HG03565 (cell line): ENCODE measurements around the gene CASKIN2.
"Not testable (repeated sequence)": the region's sequence is repeated elsewhere in the genome, so short reads cannot be mapped to it uniquely, and the experiment has no call there.

Experiments used
- ATAC-seq: cut with Tn5 transposase; IDR thresholded peaks from one replicate; pipeline ENCODE4 v1.9.1; 2021; ENCODE audit warnings: mild to moderate bottlenecking, moderate library complexity; ENCODE audit not compliant: unreplicated experiment

The CASKIN2 gene

DNA sequence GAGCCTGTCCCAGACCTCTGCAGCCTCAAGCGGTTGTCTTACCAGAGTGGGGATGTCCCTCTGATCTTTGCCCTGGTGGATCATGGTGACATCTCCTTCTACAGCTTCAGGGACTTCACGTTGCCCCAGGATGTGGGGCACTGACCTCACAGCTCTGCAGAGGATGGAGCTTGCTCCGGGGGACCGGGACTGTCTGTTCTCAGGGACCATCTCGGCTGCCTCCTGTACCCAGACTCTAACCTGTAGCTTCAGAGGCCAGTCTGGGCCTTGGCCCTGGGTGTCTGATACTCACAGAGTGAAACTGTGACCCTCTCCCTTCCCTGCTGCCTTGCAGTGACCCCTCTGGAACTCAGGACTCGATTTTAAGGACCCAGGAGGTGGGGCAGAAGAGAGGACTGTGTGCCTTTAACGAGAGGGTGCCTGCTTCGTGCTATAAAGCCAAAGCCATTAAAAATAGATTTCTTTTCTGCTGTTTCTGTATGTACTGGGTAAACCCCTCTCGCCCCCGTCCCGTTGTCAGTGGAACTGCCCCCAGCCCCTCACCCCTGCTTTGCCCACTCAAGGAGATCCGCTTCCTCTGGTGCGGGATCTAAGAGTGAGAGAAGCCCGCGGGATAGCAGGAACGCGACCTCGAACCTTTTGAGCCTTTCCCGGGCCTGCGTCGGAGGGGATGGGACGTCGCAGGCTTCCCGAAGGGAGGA is 9.1 kb upstream of the CASKIN2 start:
- ATAC-seq = no peak

DNA sequence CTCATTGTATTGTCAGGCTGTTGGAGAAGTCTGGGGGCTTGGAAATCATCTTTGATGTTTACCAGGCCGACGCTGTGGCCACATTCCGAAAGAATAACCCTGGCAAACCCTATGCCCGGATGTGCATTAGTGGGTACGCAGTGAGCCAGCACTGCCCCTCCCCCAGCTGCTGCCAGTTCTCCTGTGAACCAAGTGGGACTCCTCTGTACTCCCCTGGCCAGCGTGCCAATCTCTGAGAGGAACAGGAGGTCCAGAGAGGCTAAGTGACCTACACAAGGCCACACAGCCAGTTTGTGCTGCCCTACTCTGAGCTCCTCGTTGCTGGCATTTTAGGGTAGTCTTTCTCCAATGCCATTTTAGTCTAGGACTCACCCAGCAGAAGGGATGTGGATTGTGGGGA is 8.3 kb upstream of the CASKIN2 start:
- ATAC-seq = no peak

DNA sequence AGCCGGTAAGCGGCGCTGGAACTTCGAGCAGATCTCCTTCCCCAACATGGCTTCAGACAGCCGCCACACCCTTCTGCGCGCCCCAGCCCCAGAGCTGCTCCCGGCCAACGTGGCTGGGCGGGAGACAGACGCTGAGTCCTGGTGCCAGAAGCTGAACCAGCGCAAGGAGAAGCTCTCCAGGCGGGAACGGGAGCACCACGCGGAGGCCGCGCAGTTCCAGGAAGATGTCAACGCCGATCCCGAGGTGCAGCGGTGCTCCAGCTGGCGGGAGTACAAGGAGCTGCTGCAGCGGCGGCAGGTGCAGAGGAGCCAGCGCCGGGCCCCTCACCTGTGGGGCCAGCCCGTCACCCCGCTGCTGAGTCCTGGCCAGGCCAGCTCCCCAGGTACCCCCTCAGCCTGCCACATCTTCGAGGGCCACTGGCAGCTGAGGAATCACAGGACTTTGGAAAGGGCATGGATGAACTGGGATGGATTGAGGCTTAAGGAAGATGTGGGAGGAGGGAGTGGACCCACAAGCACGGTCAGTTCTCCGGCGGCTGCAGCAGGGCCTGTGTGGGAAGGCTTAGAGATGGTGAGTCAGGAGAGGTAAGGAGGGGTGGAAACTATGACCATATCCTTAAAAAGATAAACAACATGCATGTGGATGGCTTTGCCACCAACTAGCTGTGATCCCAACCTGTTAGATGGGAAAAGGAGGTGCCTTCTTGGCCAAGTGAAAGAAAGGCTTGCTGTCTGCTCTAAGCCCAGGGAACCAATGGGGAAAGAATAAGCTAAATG is 6.8 kb upstream of the CASKIN2 start:
- ATAC-seq = no peak

DNA sequence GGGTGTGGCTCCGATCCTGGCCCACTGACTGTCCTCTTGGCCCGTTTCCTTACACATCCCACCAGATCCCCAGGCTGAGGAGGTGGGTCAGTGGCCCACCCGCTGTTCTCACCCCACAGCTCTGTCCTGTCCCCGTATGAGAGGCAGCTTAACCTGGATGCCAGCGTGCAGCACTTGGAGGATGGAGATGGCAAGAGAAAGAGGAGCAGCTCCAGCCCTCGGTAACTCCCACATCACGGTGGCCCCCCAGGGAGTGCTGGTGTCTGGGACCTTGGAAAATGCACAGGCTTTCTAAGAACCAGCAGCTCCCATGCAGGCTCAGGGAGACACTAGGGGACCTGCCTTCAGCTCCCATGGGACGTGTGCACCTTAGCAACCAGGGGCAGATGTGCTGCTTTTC is 6.0 kb upstream of the CASKIN2 start:
- no peak for ATAC-seq

DNA sequence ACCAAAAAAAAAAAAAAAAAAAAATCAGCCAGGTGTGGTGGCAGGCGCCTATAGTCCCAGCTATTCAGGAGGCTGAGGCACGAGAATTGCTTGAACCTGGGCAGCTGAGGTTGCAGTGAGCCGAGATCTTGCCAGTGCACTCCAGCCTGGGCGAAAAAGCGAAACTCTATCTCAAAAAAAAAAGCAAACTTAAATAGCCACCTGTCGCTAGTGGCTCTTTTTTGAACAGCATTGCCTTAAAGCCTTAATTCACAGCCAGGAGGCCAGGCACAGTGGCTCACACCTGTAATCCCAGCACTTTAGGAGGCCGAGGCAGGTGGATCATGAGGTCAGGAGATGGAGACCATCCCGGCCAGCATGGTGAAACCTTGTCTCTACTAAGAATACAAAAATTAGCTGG is 5.1 kb upstream of the CASKIN2 start:
- not testable (repeated sequence) for ATAC-seq

DNA sequence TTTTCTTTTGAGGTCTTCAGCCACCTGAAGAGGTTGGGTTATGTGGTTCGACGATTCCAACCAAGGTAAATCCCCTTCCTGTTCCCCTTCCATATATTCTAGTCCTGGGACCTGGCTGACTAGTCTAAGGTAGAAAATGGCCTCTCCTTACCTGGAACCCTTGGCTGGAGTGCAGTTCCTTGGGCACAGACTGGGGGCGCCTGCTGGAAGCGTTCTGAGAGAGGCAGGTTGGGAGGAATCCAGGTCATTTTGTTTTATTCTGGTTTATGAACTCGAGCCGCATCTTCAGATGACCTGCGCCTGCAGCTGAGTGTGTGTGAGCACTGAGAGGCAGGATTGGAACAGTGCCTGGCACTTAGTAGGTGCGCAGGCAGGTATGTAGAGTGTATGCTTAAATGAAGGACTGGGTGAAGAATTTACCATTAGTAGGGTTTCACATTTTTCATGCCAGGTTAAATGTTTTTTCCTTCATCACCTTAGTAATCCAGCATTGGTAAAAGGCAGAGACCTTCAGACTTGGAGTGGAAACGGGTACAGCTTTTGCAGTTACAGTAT is 3.7 kb upstream of the CASKIN2 start:
- no peak for ATAC-seq

DNA sequence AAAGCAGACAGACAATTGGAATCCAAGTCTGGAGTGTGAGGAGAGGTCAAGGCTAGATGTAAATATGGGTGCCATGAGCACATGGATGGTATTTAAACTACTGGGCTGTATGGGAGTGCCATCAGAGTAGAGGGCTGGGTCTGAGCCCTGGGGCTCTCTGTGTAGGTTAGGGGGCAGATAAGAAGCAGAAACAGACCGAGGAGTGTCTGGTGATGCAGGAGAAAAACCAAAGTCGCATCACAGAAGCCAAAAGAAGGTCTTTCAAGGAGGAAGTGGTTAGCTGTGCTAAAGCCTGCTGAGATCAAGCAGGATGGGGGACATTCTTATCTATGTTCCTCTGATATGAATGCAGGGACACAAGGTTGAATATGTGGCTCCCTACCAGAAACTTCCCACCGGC is 2.9 kb upstream of the CASKIN2 start:
- no peak for ATAC-seq

DNA sequence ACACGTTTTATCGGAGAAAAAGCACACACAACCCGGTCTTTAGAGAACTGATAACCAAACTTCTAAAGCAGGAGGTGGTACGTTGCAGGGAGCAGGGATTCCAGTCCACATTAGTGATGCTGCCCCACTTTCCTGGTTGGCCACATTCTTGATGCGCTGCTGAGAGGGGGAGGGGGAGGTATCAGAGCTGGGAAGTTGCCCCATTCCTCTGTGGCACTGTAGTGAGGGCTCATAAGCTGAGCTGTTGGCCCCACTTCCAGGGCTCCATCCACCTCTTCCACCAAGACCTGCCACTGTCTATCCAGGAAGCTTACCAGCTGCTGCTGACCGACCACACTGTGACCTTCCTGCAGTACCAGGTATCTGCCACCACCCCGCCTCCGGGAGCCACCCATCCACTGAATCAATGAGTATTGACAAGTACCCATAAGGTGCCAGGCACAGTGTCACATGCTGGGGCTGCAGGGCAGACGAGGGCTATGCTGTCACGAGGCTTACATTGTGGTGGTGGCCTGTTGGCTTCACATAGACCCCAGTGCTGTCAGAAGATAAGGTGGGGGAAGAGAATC is 2.0 kb upstream of the CASKIN2 start:
- no peak for ATAC-seq

DNA sequence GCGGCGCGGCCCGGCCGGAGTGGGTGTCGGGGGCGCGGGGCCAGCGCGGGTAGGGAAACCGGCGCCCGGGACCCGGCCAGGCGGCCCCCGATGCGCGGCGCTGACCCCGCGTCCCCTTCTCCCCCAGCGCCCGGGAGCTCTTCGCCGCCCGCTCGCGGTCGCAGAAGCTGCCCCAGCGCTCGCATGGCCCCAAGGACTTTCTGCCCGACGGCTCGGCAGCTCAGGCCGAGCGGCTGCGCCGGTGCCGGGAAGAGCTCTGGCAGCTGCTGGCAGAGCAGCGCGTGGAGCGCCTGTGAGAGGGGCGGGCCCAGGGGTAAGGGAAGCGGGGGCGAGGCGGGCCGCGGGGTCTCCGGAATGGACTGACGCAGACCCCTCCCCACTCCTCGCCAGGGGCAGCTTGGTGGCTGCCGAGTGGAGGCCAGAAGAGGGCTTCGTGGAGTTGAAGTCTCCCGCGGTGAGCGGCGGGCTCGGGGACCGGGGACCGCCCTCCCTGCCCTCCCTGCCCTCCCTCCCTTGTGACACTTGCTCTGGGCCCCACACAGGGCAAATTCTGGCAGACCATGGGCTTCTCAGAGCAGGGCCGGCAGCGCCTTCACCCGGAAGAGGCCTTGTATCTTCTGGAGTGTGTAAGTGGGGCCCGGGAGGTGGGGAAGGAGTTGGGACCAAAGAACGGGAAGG is 1.4 kb upstream of the CASKIN2 start:
- ATAC-seq = peak; percentile 8

DNA sequence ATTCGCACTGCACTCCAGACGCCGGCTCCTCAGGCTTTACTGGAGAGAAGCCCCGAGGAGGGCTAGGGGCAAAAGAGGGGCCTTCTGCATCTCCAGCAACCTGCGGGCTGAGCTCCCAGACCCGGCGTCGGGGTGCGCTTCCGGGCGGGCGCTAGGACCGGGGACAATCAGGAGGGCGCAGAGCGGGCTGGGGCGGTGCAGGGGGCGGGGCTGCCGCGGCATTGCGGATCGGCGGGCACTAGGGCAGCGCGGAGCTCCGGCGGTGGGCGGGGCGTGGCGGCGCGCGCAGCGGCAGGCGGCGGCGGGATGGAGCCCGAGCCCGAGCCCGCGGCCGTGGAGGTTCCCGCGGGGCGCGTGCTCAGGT is 900 bp upstream of the CASKIN2 start, which contains the start of gene TSEN54:
TSEN54 (plus strand) TSS at position 274 of the 364 bp plus-strand sequence; CDS start at position 307, 33 bp downstream.
- peak; percentile 41 for ATAC-seq

DNA sequence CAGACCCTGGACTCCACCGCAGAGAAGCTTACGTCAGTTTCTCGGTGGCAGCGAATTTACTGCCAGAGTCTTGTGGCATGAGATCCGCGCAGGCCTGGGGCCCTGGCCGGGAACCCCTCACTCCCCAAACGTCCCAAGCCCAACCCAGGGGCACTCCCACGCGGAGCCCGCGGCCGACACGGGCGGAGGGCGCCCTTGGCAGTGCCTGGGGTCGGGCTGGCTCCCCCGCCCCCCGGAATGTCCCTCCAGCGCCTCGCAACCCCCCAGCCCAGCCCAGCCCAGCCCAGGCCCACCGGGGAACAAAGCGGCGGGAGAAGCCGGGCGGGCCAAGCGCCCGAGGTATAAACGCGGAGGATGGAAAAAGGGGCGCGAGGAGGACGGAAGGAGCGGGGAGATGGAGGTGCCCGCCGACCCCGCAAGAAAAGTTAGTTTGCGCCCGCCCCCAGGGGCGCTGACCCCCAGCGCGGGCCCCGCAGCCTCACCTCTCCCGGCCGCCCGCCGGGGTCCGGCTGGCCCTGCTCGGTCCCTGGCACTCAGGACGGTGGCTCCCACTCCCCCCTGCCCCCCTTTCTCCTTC is 330 bp downstream of the CASKIN2 start:
- ATAC-seq = no peak

DNA sequence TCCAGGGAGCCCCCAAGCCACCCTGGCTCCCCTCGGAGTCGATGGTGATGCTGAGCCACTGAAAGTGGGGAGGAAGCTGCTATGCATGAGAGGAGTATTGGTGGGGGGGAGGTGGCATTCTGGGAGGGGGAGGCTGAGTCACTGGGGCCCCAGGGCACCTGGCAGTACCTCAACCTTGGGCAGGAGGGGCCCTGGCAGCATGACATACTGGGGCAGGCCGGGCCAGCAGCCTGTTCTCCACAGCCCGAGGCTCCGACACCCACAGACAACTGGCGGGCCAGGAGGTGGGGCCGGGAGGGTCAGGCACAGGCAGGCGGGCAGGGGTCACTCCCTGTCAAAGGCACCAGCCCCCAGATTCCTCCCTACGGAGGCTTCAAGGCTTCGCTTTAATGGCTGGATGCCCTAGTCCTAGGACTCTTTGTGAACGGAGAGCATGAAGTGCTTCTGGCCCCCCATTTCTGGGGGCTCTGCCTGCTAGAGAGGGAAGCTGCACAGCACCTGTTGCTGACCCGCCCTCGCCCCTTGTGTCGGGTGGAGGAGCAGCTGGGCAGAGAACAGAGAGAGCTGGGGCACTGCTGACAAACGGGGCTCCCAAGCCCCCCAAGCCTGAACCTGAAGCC is 928 bp downstream of the CASKIN2 start:
- no peak for ATAC-seq

DNA sequence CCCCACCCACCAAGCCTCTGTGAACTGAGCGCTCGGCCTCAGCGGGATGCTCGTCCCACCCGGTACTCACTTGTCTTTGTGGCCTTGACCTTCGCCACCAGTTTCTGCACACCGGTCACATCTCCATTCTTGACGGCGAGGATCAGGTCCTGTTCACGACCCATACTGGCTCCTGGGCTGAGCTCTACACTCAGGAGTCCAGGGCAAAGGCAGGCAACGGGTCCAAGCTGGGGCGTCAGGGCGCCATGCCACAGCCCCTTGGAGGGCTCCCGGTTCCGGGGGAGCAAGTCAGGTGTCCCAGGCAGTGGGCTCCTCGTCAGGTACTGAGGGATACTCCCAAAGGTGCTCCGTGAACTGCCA is 1.7 kb downstream of the CASKIN2 start:
- ATAC-seq = no peak

DNA sequence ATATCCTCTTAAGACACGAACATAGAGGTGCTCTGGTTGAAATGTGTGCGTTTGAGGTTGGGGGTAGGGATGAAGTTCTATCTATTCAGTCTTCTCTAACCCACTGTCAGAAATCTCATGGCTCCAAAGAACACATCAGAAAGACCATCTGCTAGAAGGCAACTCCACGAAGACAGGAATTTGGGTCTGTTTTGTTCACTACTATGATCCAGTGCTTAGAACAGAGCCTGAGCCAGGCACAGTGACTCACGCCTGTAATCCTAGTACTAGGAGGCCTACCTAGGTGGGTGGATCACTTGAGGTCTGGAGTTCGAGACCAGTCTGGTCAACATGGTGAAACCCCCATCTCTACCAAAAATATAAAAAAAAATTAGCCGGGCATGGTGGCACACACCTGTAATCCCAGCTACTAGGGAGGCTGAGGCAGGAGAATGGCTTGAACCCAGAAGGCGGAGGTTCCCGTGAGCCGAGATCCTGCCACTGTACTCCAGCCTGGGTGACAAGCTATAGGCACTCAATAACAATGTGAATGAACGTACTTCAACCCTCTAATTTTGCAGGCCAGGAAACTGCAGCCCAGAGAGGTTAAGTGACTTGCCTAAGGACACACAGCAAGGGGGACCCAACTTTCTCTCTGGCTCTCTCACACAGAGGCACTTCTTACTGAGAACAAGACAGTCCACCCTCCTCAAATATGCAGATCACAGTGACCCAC is 2.3 kb downstream of the CASKIN2 start:
- ATAC-seq = no peak

DNA sequence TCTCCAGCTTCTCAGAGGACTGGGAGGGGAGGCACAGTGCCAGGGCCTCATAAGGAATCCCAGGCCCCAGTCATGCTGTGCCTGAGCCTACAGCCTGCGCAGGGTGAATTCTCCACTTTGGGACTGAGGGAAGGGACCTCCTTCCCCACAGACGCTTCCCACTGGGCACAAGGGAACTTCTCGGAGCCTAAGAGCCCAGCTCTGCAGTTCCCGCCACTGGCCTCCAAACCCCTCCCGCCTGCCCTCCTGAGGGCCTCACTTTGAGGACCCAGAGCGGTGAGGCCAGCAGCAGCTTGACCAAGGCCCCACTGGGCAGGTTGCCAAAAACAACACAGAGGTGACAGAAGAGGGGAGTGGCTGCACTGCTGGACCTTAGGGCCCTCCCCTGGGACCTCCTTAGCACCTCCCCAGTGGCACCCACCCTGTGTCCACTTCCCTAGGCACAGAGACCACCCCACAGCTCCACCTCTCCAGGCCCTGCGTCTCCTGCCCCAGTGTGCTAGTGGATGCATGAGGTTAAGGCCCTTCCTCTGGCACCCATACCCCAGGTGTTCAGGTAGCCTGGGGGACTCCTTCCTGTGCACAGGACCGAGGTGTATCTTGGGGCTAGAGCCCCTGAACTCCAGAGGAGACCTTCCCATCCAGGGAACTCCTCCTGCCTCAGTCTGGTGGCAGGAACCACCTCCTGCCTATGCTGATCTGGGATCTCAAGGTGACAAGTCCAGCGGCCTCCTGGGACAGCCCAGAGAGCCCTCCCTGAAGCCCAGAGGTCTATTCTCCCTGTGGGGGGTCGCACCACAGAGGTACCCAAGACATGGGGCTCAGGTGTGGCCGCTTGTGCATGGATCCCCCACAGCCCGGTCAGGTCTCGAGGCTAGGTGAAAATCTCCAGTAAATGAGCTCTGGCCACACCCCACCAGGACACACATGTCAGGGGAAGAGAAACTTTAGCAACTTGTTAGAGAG is 3.4 kb downstream of the CASKIN2 start:
- no peak for ATAC-seq

DNA sequence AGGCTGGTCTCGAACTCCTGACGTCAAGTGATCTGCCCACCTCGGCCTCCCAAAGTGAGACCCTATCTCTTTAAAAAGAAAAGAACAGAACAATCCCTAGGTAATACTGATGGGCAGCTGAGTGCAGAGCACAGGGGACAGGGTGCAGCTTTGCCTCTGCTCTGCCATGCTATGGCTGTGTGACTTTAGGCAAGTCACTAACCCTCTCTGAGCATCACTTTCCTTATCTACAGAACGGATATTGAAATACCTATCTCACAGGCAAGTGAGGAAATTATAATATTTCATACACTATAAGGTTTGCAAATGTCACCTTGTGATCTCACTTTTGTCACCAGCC is 4.1 kb downstream of the CASKIN2 start:
- ATAC-seq = no peak

DNA sequence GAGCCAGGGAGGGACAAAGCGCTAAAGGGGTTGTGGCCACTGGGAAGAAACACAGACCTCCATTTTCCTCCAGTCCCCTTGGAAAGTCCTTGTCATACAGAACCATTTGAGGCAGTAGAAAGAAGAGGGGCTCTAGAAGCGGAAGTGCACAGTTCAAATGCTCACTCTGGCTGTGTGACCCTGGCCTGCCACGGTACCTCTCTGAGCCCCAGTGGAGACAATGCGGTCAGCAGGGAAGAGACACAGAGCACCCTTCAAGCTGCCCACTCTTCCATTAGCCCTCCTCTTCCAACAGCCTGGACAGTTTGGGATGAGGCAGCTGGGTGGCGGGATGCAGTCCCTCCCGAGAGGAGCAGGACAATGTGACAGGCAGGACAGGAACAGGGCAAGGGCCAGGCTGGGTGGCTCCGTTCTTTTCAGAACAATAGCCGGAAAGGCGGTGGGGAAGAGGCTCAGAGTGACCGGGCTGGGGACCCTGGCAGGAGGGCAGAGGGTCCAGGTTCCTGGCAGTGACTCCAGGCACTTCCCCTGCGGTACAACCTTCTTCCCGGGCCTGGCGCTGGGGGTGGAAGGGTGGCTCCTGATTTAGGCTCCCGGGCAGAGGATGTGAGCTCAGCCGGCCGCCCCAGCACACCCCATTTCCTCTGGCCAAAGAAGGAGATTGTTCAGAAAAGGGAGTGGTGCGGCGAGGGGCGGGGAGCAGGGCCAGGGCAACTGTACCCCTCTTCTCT is 5.6 kb downstream of the CASKIN2 start:
- ATAC-seq = no peak

DNA sequence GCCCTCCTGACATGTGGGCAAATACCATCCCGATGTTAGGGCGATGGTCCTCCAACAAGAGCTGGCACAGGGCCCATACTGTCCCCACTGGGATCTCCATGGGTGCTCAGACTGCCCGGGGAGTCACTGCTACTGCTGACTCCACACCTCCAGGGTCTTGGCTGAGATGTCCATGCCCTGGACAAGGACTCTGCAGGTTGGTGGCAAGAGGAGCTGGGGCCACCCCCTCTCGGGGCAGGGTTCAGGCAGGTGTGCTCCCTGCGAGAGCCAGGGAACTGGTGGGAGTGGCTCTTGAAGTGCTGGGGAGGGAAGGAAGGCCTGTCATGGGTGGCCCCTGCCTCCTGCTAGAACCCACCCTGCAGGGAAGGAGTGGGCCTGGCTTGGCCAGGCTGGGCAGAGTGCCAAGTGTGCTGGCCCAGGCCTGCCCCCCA is 6.4 kb downstream of the CASKIN2 start:
- no peak for ATAC-seq
